Mucosa of descending colon (tissue), 3 donors: ENCODE measurements around the gene ADPRM. TPM values are rescaled to one million over a fixed set of nuclear protein-coding genes. Genes with fewer than 3 reads are reported as not detected.
"Not testable (repeated sequence)": the region's sequence is repeated elsewhere in the genome, so short reads cannot be mapped to it uniquely, and the experiment has no call there.

ENCODE experiments used
- ATAC-seq: fragments of 200-7000 bp; cut with Tn5 transposase; one replicate; pipeline ENCODE4 v1.9.1; 2020; ENCODE audit warnings: mild to moderate bottlenecking, moderate library complexity
- DNase-seq, 3 donors: peaks; one replicate each; pipeline ENCODE4 v3.0.0-alpha.2; 2020
- H3K36me3 ChIP-seq: fragments of 200-600 bp; one replicate; pipeline ENCODE4 v1.8.0; 2021; ENCODE audit warnings: low read depth, mild to moderate bottlenecking
- H3K4me1 ChIP-seq: fragments of 200-600 bp; one replicate; pipeline ENCODE4 v1.8.0; 2021; ENCODE audit warnings: low read depth, mild to moderate bottlenecking
- H3K4me3 ChIP-seq: fragments of 200-600 bp; one replicate; pipeline ENCODE4 v1.8.0; 2021; ENCODE audit warnings: mild to moderate bottlenecking
- H3K9me3 ChIP-seq: fragments of 200-600 bp; one replicate; pipeline ENCODE4 v1.8.0; 2021; ENCODE audit warnings: mild to moderate bottlenecking
- intact Hi-C, 2 donors: fragments of 100-400 bp; cut with DNase I in 1 of 2; cut with micrococcal nuclease in 1 of 2; formaldehyde crosslinking; loops; one replicate each; pipeline versions ENCODE4 v1.11.0 to v1.11.1; 2022; cut with DNase I, micrococcal nuclease
- total RNA-seq, 3 donors: library from RNA; stranded (reverse); fragmentation: NEBNext Ultra II Directional in 2 of 3; extraction: Animal tissue kit (Norgen Biotek cat#: 25700) in 2 of 3; gene quantifications; one replicate each; pipeline versions ENCODE4 v1.2.1 to v1.2.4, GENCODE V29; 2021 to 2023
- TF ChIP-seq, protein P1 (sequence below): fragments of 200-600 bp; IDR thresholded peaks from one replicate; pipeline ENCODE4 v1.8.0; 2022; ENCODE audit warnings: antibody characterized with exemption, mild to moderate bottlenecking
- donor health status: DM: no; HTN: no; CAD: no; lungs with moderate emphysema.
- donor health status: DM: no; HTN: no; CAD: no.
- donor health status: DM: no; HTN: yes; CAD: no.

The ADPRM gene
- total RNA-seq, 3 donors from 2014 or later: 6.9 to 8.7 (median 8.5) TPM

- intact Hi-C loops: no loop called here
- Histone ChIP-seq H3K4me3 (no peak overlapping the region), H3K9me3 (no peaks in the 10 kb centered on the region), H3K36me3 (peaks cover 8% of the 10 kb centered on the region), H3K4me1 (no peaks in the 10 kb centered on the region)
- no peak for DNase-seq
- TF ChIP-seq, protein P1, sequence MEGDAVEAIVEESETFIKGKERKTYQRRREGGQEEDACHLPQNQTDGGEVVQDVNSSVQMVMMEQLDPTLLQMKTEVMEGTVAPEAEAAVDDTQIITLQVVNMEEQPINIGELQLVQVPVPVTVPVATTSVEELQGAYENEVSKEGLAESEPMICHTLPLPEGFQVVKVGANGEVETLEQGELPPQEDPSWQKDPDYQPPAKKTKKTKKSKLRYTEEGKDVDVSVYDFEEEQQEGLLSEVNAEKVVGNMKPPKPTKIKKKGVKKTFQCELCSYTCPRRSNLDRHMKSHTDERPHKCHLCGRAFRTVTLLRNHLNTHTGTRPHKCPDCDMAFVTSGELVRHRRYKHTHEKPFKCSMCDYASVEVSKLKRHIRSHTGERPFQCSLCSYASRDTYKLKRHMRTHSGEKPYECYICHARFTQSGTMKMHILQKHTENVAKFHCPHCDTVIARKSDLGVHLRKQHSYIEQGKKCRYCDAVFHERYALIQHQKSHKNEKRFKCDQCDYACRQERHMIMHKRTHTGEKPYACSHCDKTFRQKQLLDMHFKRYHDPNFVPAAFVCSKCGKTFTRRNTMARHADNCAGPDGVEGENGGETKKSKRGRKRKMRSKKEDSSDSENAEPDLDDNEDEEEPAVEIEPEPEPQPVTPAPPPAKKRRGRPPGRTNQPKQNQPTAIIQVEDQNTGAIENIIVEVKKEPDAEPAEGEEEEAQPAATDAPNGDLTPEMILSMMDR: no peak
- ATAC-seq: no peak
These were observed 15.4 kb upstream of the ADPRM start for GRCh38 chr17:10681866-10682446.

- no peak for DNase-seq
- intact Hi-C loops: no loop called here
- H3K4me3 ChIP-seq: no peak overlapping the region
- no peak for ATAC-seq
- H3K4me1 ChIP-seq: no peaks in the 10 kb centered on the region
- H3K9me3 ChIP-seq: no peaks in the 10 kb centered on the region
- TF ChIP-seq, protein P1: peak; percentile 27
- H3K36me3 ChIP-seq: peaks cover 8% of the 10 kb centered on the region
These were observed 13.5 kb upstream of the ADPRM start for GRCh38 chr17:10683853-10684252.

- intact Hi-C loops: no loop called here
These were observed 9.9 kb upstream of the ADPRM start for GRCh38 chr17:10687499-10687898.

DNA sequence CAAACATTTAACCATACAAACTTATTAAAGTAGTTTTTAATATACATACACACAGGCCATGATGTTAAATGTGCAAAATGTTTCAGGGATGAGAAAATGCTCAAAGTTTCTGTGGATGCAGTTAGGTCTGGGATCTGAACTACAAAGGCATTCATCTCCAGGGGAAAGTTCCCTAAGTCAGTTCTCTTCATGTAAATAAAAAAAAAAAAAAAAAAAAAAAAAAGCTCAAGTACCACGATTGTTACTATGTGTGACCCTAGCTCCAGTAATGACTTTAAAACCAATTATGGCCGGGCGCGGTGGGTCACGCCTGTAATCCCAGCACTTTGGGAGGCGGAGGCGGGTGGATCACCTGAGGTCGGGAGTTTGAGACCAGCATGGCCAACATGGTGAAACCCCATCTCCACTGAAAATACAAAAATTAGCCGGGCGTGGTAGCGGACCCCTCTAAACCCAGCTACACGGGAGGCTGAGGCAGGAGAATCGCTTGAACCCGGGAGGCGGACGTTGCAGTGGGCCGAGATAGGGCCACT is 1.5 kb upstream of the ADPRM start:
- not testable (repeated sequence) for ATAC-seq

More at GRCh38 chr17:10687499-10687898, 9.9 kb upstream of the ADPRM start:
- H3K9me3 ChIP-seq: no peaks in the 10 kb centered on the region
- no peak overlapping the region for H3K4me3 ChIP-seq
- ATAC-seq (no peak), DNase-seq (no peak)
- no peaks in the 10 kb centered on the region for H3K36me3 ChIP-seq
- TF ChIP-seq, protein P1: no peak
- H3K4me1 ChIP-seq: no peaks in the 10 kb centered on the region

GRCh38 chr17:10698096-10698818 is 863 bp downstream of the ADPRM start:
- TF ChIP-seq, protein P1: no peak
- Histone ChIP-seq H3K4me3 (peak overlapping the region; percentile 83), H3K9me3 (no peaks in the 10 kb centered on the region), H3K36me3 (no peaks in the 10 kb centered on the region), H3K4me1 (peaks cover 11% of the 10 kb centered on the region)
- ATAC-seq (no peak), DNase-seq (peak in 1 of 3 donors; percentile 21)
- intact Hi-C loops: no loop called here

More for the DNA sequence above, 1.5 kb upstream of the ADPRM start:
- H3K4me1 ChIP-seq: peaks cover 11% of the 10 kb centered on the region
- H3K9me3 ChIP-seq, H3K36me3 ChIP-seq, H3K4me3 ChIP-seq, intact Hi-C loops: not testable (repeated sequence)
- DNase-seq: peak in 2 of 3 donors; percentile 24 to 42

- intact Hi-C loops: no loop called here
- Histone ChIP-seq H3K4me3 (no peak overlapping the region), H3K36me3 (no peaks in the 10 kb centered on the region), H3K4me1 (peaks cover 11% of the 10 kb centered on the region), H3K9me3 (no peaks in the 10 kb centered on the region)
- TF ChIP-seq, protein P1: no peak
- DNase-seq (no peak), ATAC-seq (no peak)
These were observed 2.5 kb downstream of the ADPRM start for GRCh38 chr17:10699856-10700255.
